ENCODE data around the gene KIF18B.

Gene KIF18B

GRCh38 chr17:44903012-44903685 is 44.4 kb downstream of the KIF18B start:
- no peak for DNase-seq

GRCh38 chr17:44902135-44902760 is 45.3 kb downstream of the KIF18B start:
- DNase-seq: no peak

GRCh38 chr17:44901411-44901921 is 46.1 kb downstream of the KIF18B start:
- no peak for DNase-seq

GRCh38 chr17:44900894-44901293 is 46.7 kb downstream of the KIF18B start:
- no peak for DNase-seq

- peak; percentile 84 to 94 for DNase-seq
Measured at GRCh38 chr17:44899074-44899782, 48.3 kb downstream of the KIF18B start, which contains the start of gene EFTUD2. EFTUD2 (minus strand) TSS chr17:44899445; CDS start chr17:44894521, 4,924 bp downstream.

- no peak for DNase-seq
Measured at GRCh38 chr17:44898768-44899073, 48.9 kb downstream of the KIF18B start.

- DNase-seq: no peak
Measured at GRCh38 chr17:44894642-44895041, 52.9 kb downstream of the KIF18B start.

- DNase-seq: no peak
Measured at GRCh38 chr17:44892250-44892649, 55.3 kb downstream of the KIF18B start.

GRCh38 chr17:44889003-44889402 is 58.6 kb downstream of the KIF18B start:
- DNase-seq: no peak

- no peak for DNase-seq
Measured at GRCh38 chr17:44887971-44888954, 59.3 kb downstream of the KIF18B start.

GRCh38 chr17:44887016-44887415 is 60.6 kb downstream of the KIF18B start:
- DNase-seq: no peak

- DNase-seq: no peak
Measured at GRCh38 chr17:44884941-44885340, 62.6 kb downstream of the KIF18B start.

- DNase-seq: no peak
Measured at GRCh38 chr17:44881145-44881544, 66.4 kb downstream of the KIF18B start.

GRCh38 chr17:44880062-44880461 is 67.5 kb downstream of the KIF18B start:
- no peak for DNase-seq

- DNase-seq: no peak
Measured at GRCh38 chr17:44879376-44879775, 68.2 kb downstream of the KIF18B start.

GRCh38 chr17:44878627-44879221 is 68.8 kb downstream of the KIF18B start:
- DNase-seq: no peak

- DNase-seq: no peak
Measured at GRCh38 chr17:44877121-44877520, 70.5 kb downstream of the KIF18B start.

GRCh38 chr17:44875761-44876160 is 71.8 kb downstream of the KIF18B start:
- DNase-seq: no peak
